NCI-H2107 treated with DMSO at 0.1 percent for 48 hours (cell line): ENCODE data around the gene GHRH.

ENCODE experiments used
- DNase-seq: peaks from one replicate; lab custom pipeline; 2025; ENCODE audit not compliant: unreplicated experiment; lab: John Stamatoyannopoulos, UW

Gene GHRH

GRCh38 chr20:37238935-37239451 lies 22.6 kb downstream of the GHRH start:
- no peak for DNase-seq

- DNase-seq, result no peak
These were observed 23.2 kb downstream of the GHRH start for GRCh38 chr20:37238426-37238825.

GRCh38 chr20:37237656-37238055 lies 24.0 kb downstream of the GHRH start:
- no peak for DNase-seq

GRCh38 chr20:37236462-37236861 lies 25.2 kb downstream of the GHRH start:
- no peak for DNase-seq

- DNase-seq, result no peak
These were observed 26.5 kb downstream of the GHRH start for GRCh38 chr20:37235065-37235464.

GRCh38 chr20:37234254-37234581 lies 27.4 kb downstream of the GHRH start:
- no peak for DNase-seq

GRCh38 chr20:37233548-37234253 lies 27.9 kb downstream of the GHRH start:
- peak; percentile 83 for DNase-seq

- DNase-seq, result peak; percentile 51
These were observed 29.5 kb downstream of the GHRH start for GRCh38 chr20:37231947-37232630.

GRCh38 chr20:37230200-37230599 lies 31.4 kb downstream of the GHRH start:
- DNase-seq, result peak; percentile 69

- peak; percentile 61 for DNase-seq
These were observed 32.3 kb downstream of the GHRH start for GRCh38 chr20:37229357-37229756.

GRCh38 chr20:37228656-37229055 lies 33.0 kb downstream of the GHRH start:
- DNase-seq, result no peak

GRCh38 chr20:37228082-37228481 lies 33.5 kb downstream of the GHRH start:
- no peak for DNase-seq

GRCh38 chr20:37226889-37227288 lies 34.7 kb downstream of the GHRH start:
- no peak for DNase-seq

- DNase-seq, result peak; percentile 86
These were observed 36.5 kb downstream of the GHRH start for GRCh38 chr20:37225146-37225545.

- DNase-seq, result no peak
These were observed 38.6 kb downstream of the GHRH start for GRCh38 chr20:37223053-37223452.

- DNase-seq, result no peak
These were observed 39.5 kb downstream of the GHRH start for GRCh38 chr20:37222086-37222485.

GRCh38 chr20:37220731-37221130 lies 40.9 kb downstream of the GHRH start:
- no peak for DNase-seq

- DNase-seq, result no peak
These were observed 41.6 kb downstream of the GHRH start for GRCh38 chr20:37219751-37220668.

- no peak for DNase-seq
These were observed 42.6 kb downstream of the GHRH start for GRCh38 chr20:37218976-37219375.

GRCh38 chr20:37218441-37218840 lies 43.2 kb downstream of the GHRH start:
- DNase-seq, result no peak

- DNase-seq, result no peak
These were observed 51.8 kb downstream of the GHRH start for GRCh38 chr20:37209661-37210314.
